Neural progenitor cell (in vitro differentiated cells): ENCODE measurements around the gene TMEM176B. TPM values are rescaled to one million over a fixed set of nuclear protein-coding genes. Genes with fewer than 3 reads are reported as not detected.

Experiments used
- DNase-seq: peaks from one replicate; pipeline ENCODE4 v3.0.0-alpha.2; 2016; ENCODE audit warnings: low spot score
- H2AFZ ChIP-seq: fragments of 200-600 bp; sonication (generic); replicated peaks from 2 replicates; pipeline ENCODE4 v1.6.1; 2016; ENCODE audit warnings: antibody characterized with exemption
- H3F3A ChIP-seq: fragments of 200-600 bp; sonication (generic); 2 replicates; pipeline ENCODE4 v1.6.1; 2016; ENCODE audit warnings: antibody characterized with exemption, low read depth
- H3K27ac ChIP-seq: fragments of 200-600 bp; sonication (generic); 2 replicates; pipeline ENCODE4 v1.5.1; 2016; ENCODE audit warnings: mild to moderate bottlenecking
- H3K27me3 ChIP-seq: fragments of 200-600 bp; sonication (generic); 2 replicates; pipeline ENCODE4 v1.6.1; 2016; ENCODE audit warnings: mild to moderate bottlenecking, moderate library complexity
- H3K36me3 ChIP-seq: fragments of 200-600 bp; sonication (generic); 2 replicates; pipeline ENCODE4 v1.5.1; 2016
- H3K4me1 ChIP-seq: fragments of 200-600 bp; sonication (generic); 2 replicates; pipeline ENCODE4 v1.6.1; 2016; ENCODE audit warnings: mixed run types
- H3K4me2 ChIP-seq: fragments of 200-600 bp; sonication (generic); 2 replicates; pipeline ENCODE4 v1.6.1; 2016
- H3K4me3 ChIP-seq: fragments of 200-600 bp; sonication (generic); 2 replicates; pipeline ENCODE4 v1.5.1; 2016
- H3K79me2 ChIP-seq: fragments of 200-600 bp; sonication (generic); 2 replicates; pipeline ENCODE4 v1.6.1; 2016; ENCODE audit warnings: low read depth
- H3K9ac ChIP-seq: fragments of 200-600 bp; sonication (generic); 2 replicates; pipeline ENCODE4 v1.6.1; 2016
- H3K9me3 ChIP-seq: fragments of 200-600 bp; sonication (generic); 2 replicates; pipeline ENCODE4 v1.5.1; 2016; ENCODE audit warnings: low read depth
- H4K20me1 ChIP-seq: fragments of 200-600 bp; sonication (generic); 2 replicates; pipeline ENCODE4 v1.6.1; 2016; ENCODE audit warnings: low read depth
- H3K27ac Mint-ChIP-seq: 3 replicates; pipeline ENCODE4 v1.8.0; 2021; ENCODE audit warnings: mixed read lengths
- H3K27me3 Mint-ChIP-seq: 2 replicates; pipeline ENCODE4 v1.8.0; 2022; ENCODE audit warnings: low read depth, mild to moderate bottlenecking, inconsistent platforms, moderate library complexity, mixed read lengths; ENCODE audit not compliant: insufficient read depth
- H3K36me3 Mint-ChIP-seq: 3 replicates; pipeline ENCODE4 v1.8.0; 2021; ENCODE audit warnings: mixed read lengths
- H3K4me1 Mint-ChIP-seq: 3 replicates; pipeline ENCODE4 v1.8.0; 2021; ENCODE audit warnings: mixed read lengths
- H3K4me3 Mint-ChIP-seq: 3 replicates; pipeline ENCODE4 v1.8.0; 2021; ENCODE audit warnings: mild to moderate bottlenecking, moderate library complexity, mixed read lengths
- H3K9me3 Mint-ChIP-seq: 3 replicates; pipeline ENCODE4 v1.8.0; 2020; ENCODE audit warnings: mixed read lengths
- EZH2phosphoT487 ChIP-seq: fragments of 200-600 bp; sonication (generic); IDR thresholded peaks from 2 replicates; pipeline ENCODE4 v1.6.1; 2017; ENCODE audit warnings: antibody characterized with exemption
- total RNA-seq: library from RNA; depleted of rRNA; stranded (reverse); fragments of >200 nt; gene quantifications from 2 replicates; pipeline ENCODE4 v1.2.3, GENCODE V29; 2015; ENCODE audit warnings: low replicate concordance
- TF ChIP-seq, protein P1 (sequence below): fragments of 200-600 bp; sonication (generic); IDR thresholded peaks from 2 replicates; pipeline ENCODE4 v1.5.1; 2017; ENCODE audit warnings: antibody characterized with exemption, mild to moderate bottlenecking

TMEM176B gene
- total RNA-seq, 1 donor from 2014 or later = 0.54 TPM

DNA sequence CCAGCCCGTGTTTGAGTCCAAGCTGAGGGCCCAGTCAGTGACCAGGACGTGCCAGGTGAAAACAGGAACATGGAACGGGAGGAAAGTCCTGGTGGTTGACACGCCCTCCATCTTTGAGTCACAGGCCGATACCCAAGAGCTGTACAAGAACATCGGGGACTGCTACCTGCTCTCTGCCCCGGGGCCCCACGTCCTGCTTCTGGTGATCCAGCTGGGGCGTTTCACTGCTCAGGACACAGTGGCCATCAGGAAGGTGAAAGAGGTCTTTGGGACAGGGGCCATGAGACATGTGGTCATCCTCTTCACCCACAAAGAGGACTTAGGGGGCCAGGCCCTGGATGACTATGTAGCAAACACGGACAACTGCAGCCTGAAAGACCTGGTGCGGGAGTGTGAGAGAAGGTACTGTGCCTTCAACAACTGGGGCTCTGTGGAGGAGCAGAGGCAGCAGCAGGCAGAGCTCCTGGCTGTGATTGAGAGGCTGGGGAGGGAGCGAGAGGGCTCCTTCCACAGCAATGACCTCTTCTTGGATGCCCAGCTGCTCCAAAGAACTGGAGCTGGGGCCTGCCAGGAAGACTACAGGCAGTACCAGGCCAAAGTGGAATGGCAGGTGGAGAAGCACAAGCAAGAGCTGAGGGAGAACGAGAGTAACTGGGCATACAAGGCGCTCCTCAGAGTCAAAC, 57.7 kb downstream of the TMEM176B start:
- H3K9ac ChIP-seq = no peak overlapping the region
- no peak for TF ChIP-seq EZH2phosphoT487
- TF ChIP-seq, protein P1, sequence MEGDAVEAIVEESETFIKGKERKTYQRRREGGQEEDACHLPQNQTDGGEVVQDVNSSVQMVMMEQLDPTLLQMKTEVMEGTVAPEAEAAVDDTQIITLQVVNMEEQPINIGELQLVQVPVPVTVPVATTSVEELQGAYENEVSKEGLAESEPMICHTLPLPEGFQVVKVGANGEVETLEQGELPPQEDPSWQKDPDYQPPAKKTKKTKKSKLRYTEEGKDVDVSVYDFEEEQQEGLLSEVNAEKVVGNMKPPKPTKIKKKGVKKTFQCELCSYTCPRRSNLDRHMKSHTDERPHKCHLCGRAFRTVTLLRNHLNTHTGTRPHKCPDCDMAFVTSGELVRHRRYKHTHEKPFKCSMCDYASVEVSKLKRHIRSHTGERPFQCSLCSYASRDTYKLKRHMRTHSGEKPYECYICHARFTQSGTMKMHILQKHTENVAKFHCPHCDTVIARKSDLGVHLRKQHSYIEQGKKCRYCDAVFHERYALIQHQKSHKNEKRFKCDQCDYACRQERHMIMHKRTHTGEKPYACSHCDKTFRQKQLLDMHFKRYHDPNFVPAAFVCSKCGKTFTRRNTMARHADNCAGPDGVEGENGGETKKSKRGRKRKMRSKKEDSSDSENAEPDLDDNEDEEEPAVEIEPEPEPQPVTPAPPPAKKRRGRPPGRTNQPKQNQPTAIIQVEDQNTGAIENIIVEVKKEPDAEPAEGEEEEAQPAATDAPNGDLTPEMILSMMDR = no peak
- peaks cover 100% of the 10 kb centered on the region for H3K27me3 ChIP-seq
- H2AFZ ChIP-seq = no peak overlapping the region
- no peaks in the 10 kb centered on the region for H4K20me1 ChIP-seq
- H3K9me3 ChIP-seq = no peaks in the 10 kb centered on the region
- H3K4me1 Mint-ChIP-seq = peaks cover 3% of the 10 kb centered on the region
- no peaks in the 10 kb centered on the region for H3K79me2 ChIP-seq
- H3K4me3 ChIP-seq = no peak overlapping the region
- H3K27me3 Mint-ChIP-seq = peaks cover 14% of the 10 kb centered on the region
- H3K27ac Mint-ChIP-seq = no peak overlapping the region
- H3K36me3 ChIP-seq = no peaks in the 10 kb centered on the region
- no peak for DNase-seq
- H3K9me3 Mint-ChIP-seq = peaks cover 5% of the 10 kb centered on the region
- H3K36me3 Mint-ChIP-seq = no peaks in the 10 kb centered on the region
- H3K4me2 ChIP-seq = no peak overlapping the region
- no peaks in the 10 kb centered on the region for H3F3A ChIP-seq
- H3K4me3 Mint-ChIP-seq = no peak overlapping the region
- no peak overlapping the region for H3K27ac ChIP-seq
- no peaks in the 10 kb centered on the region for H3K4me1 ChIP-seq

Other genes starting within 250 kb of the TMEM176B start
- not detected in 2 replicates for gene GIMAP4, start 233.0 kb downstream of the TMEM176B start, total RNA-seq
- not detected in 2 replicates for gene GIMAP6, start 168.0 kb downstream of the TMEM176B start, total RNA-seq
- gene GIMAP2, start 114.7 kb downstream of the TMEM176B start, total RNA-seq = not detected in 2 replicates
- not detected in 2 replicates for gene GIMAP1, start 83.8 kb downstream of the TMEM176B start, total RNA-seq
- gene GIMAP5, start 62.9 kb downstream of the TMEM176B start, total RNA-seq = 0.03 TPM in 1 of 2 replicates, not detected in the other
- 0.62 TPM in 1 of 2 replicates, not detected in the other for gene TMEM176A, start 405 bp upstream of the TMEM176B start, total RNA-seq
- not detected in 2 replicates for gene AOC1, start 52.2 kb upstream of the TMEM176B start, total RNA-seq
- gene KCNH2, start 178.0 kb upstream of the TMEM176B start, total RNA-seq = 2.6 and 11.1 TPM in 2 replicates
- gene NOS3, start 190.7 kb upstream of the TMEM176B start, total RNA-seq = 1.3 and 11.0 TPM in 2 replicates
- 0.43 and 1.8 TPM in 2 replicates for gene ATG9B, start 224.1 kb upstream of the TMEM176B start, total RNA-seq
- gene ABCB8, start 228.1 kb upstream of the TMEM176B start, total RNA-seq = 7.9 and 19.9 TPM in 2 replicates
- gene ASIC3, start 248.2 kb upstream of the TMEM176B start, total RNA-seq = 1.6 TPM in 1 of 2 replicates, not detected in the other